IPS-NIHi7 (cell line): ENCODE data around the gene B3GALNT1.

Source experiments
- DNase-seq: peaks from one replicate; pipeline ENCODE4 v3.0.0; 2012; ENCODE audit warnings: mixed read lengths; ENCODE audit errors: extremely low spot score

B3GALNT1 gene, protein sequence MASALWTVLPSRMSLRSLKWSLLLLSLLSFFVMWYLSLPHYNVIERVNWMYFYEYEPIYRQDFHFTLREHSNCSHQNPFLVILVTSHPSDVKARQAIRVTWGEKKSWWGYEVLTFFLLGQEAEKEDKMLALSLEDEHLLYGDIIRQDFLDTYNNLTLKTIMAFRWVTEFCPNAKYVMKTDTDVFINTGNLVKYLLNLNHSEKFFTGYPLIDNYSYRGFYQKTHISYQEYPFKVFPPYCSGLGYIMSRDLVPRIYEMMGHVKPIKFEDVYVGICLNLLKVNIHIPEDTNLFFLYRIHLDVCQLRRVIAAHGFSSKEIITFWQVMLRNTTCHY

GRCh38 chr3:161104561-161105551 lies at the start of gene B3GALNT1:
B3GALNT1 (minus strand) TSS chr3:161105349; CDS start chr3:161086754, 18,595 bp downstream.
- DNase-seq = peak; percentile 72

DNA sequence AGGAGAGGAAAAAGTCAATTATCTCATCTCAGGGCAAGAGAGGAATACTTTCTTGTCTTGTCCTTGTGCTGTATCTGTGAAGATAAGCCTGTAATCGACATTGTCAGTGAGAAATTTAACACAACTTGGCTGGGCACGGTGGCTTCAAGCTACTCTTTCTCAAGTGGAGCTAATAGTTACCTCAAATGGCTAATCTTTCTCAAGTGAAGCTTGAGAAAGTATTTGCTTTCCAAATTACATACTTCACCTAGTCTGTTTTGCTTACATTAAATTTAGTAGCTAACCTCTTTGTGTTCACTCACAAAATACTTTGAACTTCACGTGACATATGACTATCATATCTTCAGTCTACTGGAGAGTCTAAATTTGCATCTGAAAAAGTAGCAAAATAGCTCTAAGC lies 48.3 kb upstream of the B3GALNT1 start:
- no peak for DNase-seq

DNA sequence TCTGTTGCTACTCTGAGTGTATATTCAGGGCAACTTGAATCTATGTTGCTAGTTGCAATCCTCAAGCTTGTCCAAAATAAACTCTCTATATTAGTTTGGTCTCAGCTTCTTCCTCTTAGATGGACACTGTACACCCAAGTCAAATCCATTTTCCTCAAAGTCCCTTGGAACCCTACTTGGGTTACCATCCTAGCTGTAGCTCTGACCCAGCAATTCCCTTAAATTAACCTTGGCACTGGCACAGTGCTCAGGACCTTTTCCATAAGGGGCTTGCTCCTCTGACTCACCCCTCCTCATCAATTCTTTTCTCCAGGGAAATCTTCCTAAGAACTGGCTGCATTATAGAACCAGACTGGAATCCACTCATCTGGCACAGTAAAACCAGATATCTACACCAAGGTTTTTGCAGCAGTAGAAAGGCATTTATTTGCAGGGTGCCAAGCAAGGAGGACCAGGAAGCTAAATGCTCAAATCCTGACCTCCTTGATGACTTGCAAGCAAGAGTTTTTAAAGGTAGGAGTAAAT lies 44.9 kb upstream of the B3GALNT1 start:
- no peak for DNase-seq

- DNase-seq = no peak
These were observed 44.4 kb upstream of the B3GALNT1 start for GRCh38 chr3:161149529-161149928.

GRCh38 chr3:161148832-161149475 lies 43.8 kb upstream of the B3GALNT1 start:
- DNase-seq = no peak

DNA sequence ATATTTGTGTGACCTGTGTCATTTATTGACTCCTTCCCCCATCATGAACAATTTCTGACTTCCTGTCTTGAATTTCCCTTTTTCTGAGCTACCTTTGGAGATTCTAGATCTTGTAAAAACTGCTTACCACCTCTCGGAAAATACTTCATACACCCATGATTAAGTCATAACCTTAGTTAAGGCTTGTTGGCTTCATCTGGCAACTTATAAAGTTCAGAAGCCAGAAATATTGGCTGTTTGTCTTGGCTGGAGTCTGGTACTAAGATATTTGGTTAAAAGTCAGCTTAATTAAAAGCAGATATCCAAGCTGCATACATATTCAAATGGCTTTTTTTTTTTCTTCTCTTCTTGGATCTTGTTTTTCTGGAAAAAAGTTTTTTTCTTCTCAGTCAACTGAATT lies 37.3 kb upstream of the B3GALNT1 start:
- DNase-seq = no peak

GRCh38 chr3:161139686-161140085 lies 34.5 kb upstream of the B3GALNT1 start:
- DNase-seq = no peak

DNA sequence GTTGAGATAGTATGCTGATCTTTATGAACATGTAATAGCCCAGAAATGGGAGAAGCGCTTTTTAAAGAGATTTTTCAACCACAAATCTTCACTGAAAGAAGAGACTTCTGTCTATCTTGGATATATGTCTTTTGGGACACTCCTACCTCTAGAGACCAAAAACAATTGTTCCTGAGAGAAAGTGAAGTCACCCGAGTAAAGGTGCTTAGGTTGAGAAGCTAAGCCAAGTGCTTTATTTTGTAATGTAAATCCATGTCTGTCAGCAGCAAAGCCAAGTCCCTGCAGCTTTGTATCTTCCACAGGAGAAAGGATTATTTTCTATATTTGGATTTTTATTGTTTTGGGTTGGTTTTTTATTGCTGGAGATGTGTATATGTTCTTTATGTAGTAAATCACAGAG lies 32.1 kb upstream of the B3GALNT1 start:
- peak; percentile 16 for DNase-seq

DNA sequence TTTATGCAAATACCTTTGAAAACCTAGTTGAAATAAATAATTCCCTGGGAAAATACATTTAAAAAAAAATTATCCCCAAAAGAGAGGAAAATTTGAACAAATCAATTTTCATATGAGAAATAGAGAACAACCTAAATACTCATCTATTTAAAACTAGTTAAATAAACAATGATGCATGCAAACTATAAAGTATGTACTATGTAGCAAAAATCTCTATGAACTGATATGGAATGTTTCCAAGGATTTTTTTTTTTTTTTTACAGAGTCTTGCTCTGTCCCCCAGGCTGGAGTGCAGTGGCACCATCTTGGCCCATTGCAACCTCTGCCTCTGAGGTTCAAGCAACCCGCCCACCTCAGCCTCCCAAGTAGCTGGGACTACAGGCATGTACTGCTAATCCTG lies 27.2 kb upstream of the B3GALNT1 start:
- no peak for DNase-seq

DNA sequence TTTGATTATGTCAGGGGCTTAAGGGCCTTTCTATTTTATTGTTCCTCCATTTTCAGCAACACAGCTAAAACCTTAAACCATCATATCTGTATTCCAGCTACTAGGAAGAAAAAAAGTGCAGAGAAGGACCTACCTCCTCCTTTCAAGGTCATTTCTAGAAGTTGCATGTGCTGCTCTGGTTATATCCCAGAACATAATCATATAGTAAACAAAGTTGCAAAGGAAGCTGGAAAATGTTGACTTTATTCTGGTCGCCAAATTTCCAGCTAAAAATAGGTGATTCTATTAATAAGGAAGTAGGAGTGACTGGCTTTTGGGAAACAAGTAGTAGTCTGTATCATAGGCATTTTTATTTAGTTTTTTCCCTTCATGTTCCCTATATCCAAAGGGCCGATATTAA lies 21.3 kb upstream of the B3GALNT1 start:
- DNase-seq = no peak

GRCh38 chr3:161117646-161118045 lies 12.5 kb upstream of the B3GALNT1 start:
- no peak for DNase-seq

- no peak for DNase-seq
These were observed 3.7 kb upstream of the B3GALNT1 start for GRCh38 chr3:161108840-161109239.

DNA sequence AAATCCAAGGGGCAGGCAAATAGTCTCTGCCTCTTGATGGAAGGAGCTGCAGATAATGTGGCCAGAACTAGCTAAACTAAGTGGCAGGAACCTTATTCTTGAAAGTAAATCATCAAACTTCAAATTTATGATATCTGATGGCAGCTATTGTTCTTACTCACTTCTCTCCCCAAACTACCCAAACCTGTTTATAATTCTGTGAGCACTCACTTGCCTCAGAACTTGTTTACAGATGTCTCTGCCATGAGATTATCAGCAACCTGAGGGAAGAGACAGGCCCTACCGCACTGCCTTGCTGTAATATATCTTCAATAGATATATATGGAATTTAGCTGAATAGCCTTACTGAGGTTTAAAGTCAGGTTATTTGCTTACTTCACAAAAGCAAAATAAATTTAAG lies 2.2 kb upstream of the B3GALNT1 start:
- DNase-seq = no peak

DNA sequence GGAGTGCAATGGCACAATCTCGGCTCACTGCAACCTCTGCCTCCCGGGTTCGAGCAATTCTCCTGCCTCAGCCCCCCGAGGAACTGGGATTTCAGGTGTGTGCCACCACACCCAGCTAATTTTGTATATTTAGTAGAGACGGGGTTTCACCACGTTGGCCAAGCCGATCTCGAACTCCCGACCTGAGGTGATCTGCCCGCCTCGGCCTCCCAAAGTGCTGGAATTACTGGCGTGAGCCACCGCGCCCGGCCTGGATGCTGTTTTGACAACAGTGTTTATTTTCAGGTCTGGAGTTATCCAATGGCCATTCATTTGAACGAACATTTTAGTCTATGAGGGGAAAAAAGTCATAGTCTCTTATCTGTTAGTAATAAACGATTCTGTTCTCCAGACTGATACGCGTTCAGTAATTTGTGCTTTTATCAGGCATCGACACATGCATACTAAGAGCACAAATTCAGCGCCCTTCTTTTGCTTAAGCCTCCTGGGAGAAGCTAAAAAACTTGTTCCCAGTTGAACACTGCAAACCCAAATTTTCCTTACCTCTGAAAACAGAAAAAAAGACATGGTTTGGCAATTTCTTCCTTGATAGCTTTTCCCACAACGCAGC lies 1.3 kb downstream of the B3GALNT1 start:
- DNase-seq = no peak

- DNase-seq = no peak
These were observed 3.5 kb downstream of the B3GALNT1 start for GRCh38 chr3:161101609-161102008.

DNA sequence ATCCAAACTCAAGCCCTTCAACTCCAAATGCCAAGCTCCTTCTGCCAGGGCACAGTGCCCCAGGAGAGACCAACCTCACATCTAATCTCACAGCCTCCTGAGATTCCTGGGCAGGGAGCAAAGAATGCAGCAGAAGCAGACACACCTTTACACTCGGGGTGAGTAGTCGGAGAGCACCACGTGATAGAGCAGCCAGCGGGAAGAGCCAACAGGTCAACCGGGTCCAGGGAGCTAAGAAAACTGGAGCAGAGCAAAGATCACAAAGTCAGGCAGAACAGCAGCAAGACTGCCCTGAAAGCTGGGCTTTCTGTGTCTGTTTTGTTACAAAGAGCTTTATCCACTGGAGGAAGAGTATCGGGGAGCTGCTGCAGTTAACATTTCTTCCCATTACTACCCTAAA lies 4.2 kb downstream of the B3GALNT1 start:
- no peak for DNase-seq

GRCh38 chr3:161096771-161097367 lies 8.3 kb downstream of the B3GALNT1 start:
- peak; percentile 56 for DNase-seq

DNA sequence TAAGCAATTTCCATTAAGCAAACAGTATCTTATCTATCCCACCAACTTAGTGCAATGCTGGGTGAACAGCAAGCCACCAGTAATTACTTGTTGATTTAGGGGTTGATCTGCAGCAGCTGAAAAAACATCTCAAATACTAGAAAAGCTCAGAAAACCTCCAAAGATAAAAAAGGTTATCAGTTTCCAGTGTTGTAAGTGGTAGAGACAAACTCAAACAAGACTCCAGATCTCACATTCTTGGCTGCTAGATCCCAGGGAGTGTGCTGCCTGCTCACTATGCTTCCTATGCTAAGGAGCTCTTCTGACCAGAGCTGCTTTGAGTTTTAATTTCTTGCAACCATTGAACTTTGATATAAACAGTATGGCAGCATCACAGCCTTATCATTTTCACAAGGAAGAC lies 11.3 kb downstream of the B3GALNT1 start:
- no peak for DNase-seq

GRCh38 chr3:161084277-161084676 lies 20.9 kb downstream of the B3GALNT1 start:
- DNase-seq = no peak

GRCh38 chr3:161083131-161083530 lies 22.0 kb downstream of the B3GALNT1 start:
- no peak for DNase-seq

DNA sequence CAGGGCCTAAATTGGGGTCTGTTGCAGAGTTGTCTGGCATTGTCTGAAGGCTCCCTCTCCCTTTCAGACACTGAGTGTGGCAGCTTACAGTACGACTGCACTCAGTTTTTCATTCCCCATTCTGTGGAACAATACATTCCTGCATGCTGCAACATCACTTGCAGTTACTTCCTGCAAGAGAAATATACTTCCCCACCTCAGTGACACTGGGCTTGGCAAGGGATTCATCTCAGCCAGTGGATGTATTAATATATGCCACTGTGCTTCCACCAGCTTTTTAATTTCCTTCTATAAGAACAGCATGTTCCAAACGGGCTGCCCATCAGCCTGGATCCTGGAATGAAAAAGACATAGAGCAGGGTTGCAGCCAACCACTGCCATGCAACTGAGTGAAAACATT lies 23.1 kb downstream of the B3GALNT1 start:
- DNase-seq = no peak
